GM19328 (cell line): ENCODE measurements around the gene C1orf210.

ENCODE experiments used
- ATAC-seq: cut with Tn5 transposase; IDR thresholded peaks from one replicate; pipeline ENCODE4 v1.9.1; 2021; ENCODE audit warnings: mild to moderate bottlenecking, moderate library complexity; ENCODE audit not compliant: unreplicated experiment

C1orf210 gene

GRCh38 chr1:43253876-43254275 is 31.5 kb downstream of the C1orf210 start:
- ATAC-seq: no peak

GRCh38 chr1:43253173-43253572 is 32.2 kb downstream of the C1orf210 start:
- no peak for ATAC-seq

GRCh38 chr1:43252225-43252624 is 33.2 kb downstream of the C1orf210 start:
- ATAC-seq: no peak

- no peak for ATAC-seq
Observed at GRCh38 chr1:43251024-43251423, 34.4 kb downstream of the C1orf210 start.

GRCh38 chr1:43250351-43250761 is 35.0 kb downstream of the C1orf210 start:
- ATAC-seq: no peak

GRCh38 chr1:43247256-43247921 is 38.0 kb downstream of the C1orf210 start:
- ATAC-seq: no peak

- no peak for ATAC-seq
Observed at GRCh38 chr1:43246466-43247213, 38.7 kb downstream of the C1orf210 start.

GRCh38 chr1:43243299-43243698 is 42.1 kb downstream of the C1orf210 start:
- no peak for ATAC-seq

GRCh38 chr1:43241413-43241836 is 44.0 kb downstream of the C1orf210 start:
- ATAC-seq: no peak

- ATAC-seq: no peak
Observed at GRCh38 chr1:43239484-43239883, 45.9 kb downstream of the C1orf210 start.

GRCh38 chr1:43238991-43239469 is 46.4 kb downstream of the C1orf210 start:
- ATAC-seq: no peak

GRCh38 chr1:43238085-43238484 is 47.3 kb downstream of the C1orf210 start:
- ATAC-seq: no peak

GRCh38 chr1:43237121-43237520 is 48.3 kb downstream of the C1orf210 start:
- ATAC-seq: no peak

GRCh38 chr1:43235451-43236121 is 49.8 kb downstream of the C1orf210 start:
- ATAC-seq: no peak

GRCh38 chr1:43235040-43235439 is 50.3 kb downstream of the C1orf210 start:
- no peak for ATAC-seq

- no peak for ATAC-seq
Observed at GRCh38 chr1:43234267-43234666, 51.1 kb downstream of the C1orf210 start.

GRCh38 chr1:43233631-43234030 is 51.8 kb downstream of the C1orf210 start:
- ATAC-seq: no peak

- ATAC-seq: no peak
Observed at GRCh38 chr1:43232482-43232881, 52.9 kb downstream of the C1orf210 start.

GRCh38 chr1:43232074-43232473 is 53.3 kb downstream of the C1orf210 start:
- ATAC-seq: no peak
